K562 (cell line): ENCODE data around the gene RUNDC3A. TPM values are rescaled to one million over a fixed set of nuclear protein-coding genes. Genes with fewer than 3 reads are reported as not detected.

Source experiments
- ATAC-seq: fragments of 200-7000 bp; cut with Tn5 transposase; 3 replicates; pipeline ENCODE4 v1.9.1; 2020; ENCODE audit warnings: moderate library complexity
- BruUV-seq: library from RNA; stranded (reverse); fragments of 400-500 nt; replicated peaks from 2 replicates; lab custom pipeline; 2021; lab: Mats Ljungman, UMichigan
- CTCF ChIA-PET: fragments of 300-600 bp; formaldehyde crosslinking; extraction: SDS; loops from one replicate; lab custom pipeline; 2021; ENCODE audit warnings: low intra/inter-chr PET ratio; lab: Yijun Ruan, JAX
- POLR2A ChIA-PET: fragments of 300-600, 350-650 bp; sonication (Branson Sonifier 250); formaldehyde crosslinking; extraction: SDS; loops from one replicate; lab custom pipeline; 2021; ENCODE audit warnings: antibody characterized with exemption, inconsistent platforms; lab: Yijun Ruan, JAX
- DNase-seq, 4 experiments: peaks; one replicate each; pipeline versions ENCODE4 v3.0.0 to v3.0.0-alpha.2; 2011 to 2018; ENCODE audit warnings: low spot score in 3 of 4, mixed read lengths in 3 of 4; ENCODE audit errors: extremely low read depth in 1 of 4
- FAIRE-seq: peaks from 2 replicates; lab custom pipeline; 2011; peaks lifted over from hg19 to GRCh38; lab: Jason Lieb, UNC
- H2AFZ ChIP-seq: 2 replicates; pipeline ENCODE4 v1.6.0; 2011; ENCODE audit warnings: low read depth, low read length, control low read depth, inconsistent platforms
- H3K27ac ChIP-seq: fragments of 200-600 bp; 3 replicates; pipeline ENCODE4 v1.8.0; 2011; ENCODE audit warnings: low read depth, mild to moderate bottlenecking, control low read depth, inconsistent platforms, low read length, moderate library complexity, mixed read lengths; ENCODE audit errors: extremely low read depth
- H3K27me3 ChIP-seq, 2 experiments: fragments of 300-600 bp in 1 of 2; 2 replicates in 1 of 2; 3 replicates in 1 of 2; pipeline versions ENCODE4 v1.6.0 to v1.8.0; 2011; ENCODE audit warnings: inconsistent platforms in 2 of 2, low read length in 2 of 2, mild to moderate bottlenecking in 1 of 2, mixed read lengths in 1 of 2, moderate library complexity in 1 of 2; ENCODE audit not compliant: control insufficient read depth in 2 of 2, insufficient read depth in 2 of 2
- H3K36me3 ChIP-seq: fragments of 300-600 bp; 3 replicates; pipeline ENCODE4 v1.8.0; 2011; ENCODE audit warnings: mild to moderate bottlenecking, low read length, inconsistent platforms; ENCODE audit not compliant: control insufficient read depth, insufficient read depth
- H3K4me1 ChIP-seq, 2 experiments: fragments of 200-600 bp in 1 of 2; replicated peaks in 1 of 2; 2 replicates in 1 of 2; 3 replicates in 1 of 2; pipeline versions ENCODE4 v1.5.1 to v1.8.0; 2011; ENCODE audit warnings: inconsistent platforms in 2 of 2, low read length in 2 of 2, mild to moderate bottlenecking in 1 of 2, mixed read lengths in 1 of 2, moderate library complexity in 1 of 2; ENCODE audit not compliant: control insufficient read depth in 2 of 2, insufficient read depth in 2 of 2
- H3K4me2 ChIP-seq: 2 replicates; pipeline ENCODE4 v1.6.1; 2011; ENCODE audit warnings: low read length, control low read depth, inconsistent platforms, mixed read lengths; ENCODE audit not compliant: insufficient read depth
- H3K4me3 ChIP-seq: fragments of 200-600 bp; sonication (generic), shearing (Covaris generic); 2 replicates; pipeline ENCODE4 v1.5.1; 2016; ENCODE audit warnings: control low read depth, inconsistent platforms
- H3K79me2 ChIP-seq: fragments of 200-600 bp; 3 replicates; pipeline ENCODE4 v1.8.0; 2011; ENCODE audit warnings: low read length, inconsistent platforms; ENCODE audit not compliant: control insufficient read depth, insufficient read depth
- H3K9ac ChIP-seq, 2 experiments: 2 replicates each; pipeline versions ENCODE4 v1.6.0 to v1.6.1; 2011; ENCODE audit warnings: low read depth in 2 of 2, low read length in 2 of 2, control low read depth in 1 of 2, inconsistent platforms in 1 of 2, mild to moderate bottlenecking in 1 of 2, mixed read lengths in 1 of 2; ENCODE audit not compliant: insufficient read depth in 1 of 2
- H3K9me1 ChIP-seq: one replicate; pipeline ENCODE4 v1.6.0; 2011; ENCODE audit warnings: inconsistent platforms, mild to moderate bottlenecking, low read length, moderate library complexity; ENCODE audit not compliant: control insufficient read depth, insufficient read depth
- H3K9me3 ChIP-seq: replicated peaks from 2 replicates; pipeline ENCODE4 v1.5.1; 2011; ENCODE audit warnings: low read depth, low read length, inconsistent platforms; ENCODE audit not compliant: control insufficient read depth, insufficient read depth
- H4K20me1 ChIP-seq: replicated peaks from 2 replicates; pipeline ENCODE4 v1.6.1; 2011; ENCODE audit warnings: low read length, inconsistent platforms, mixed read lengths; ENCODE audit not compliant: control insufficient read depth, insufficient read depth
- CBX3 ChIP-seq, 2 experiments: IDR thresholded peaks; 1 replicate in 1 of 2; 2 replicates in 1 of 2; pipeline ENCODE4 v1.6.1; 2012; ENCODE audit warnings: inconsistent platforms in 2 of 2, low read length in 2 of 2, borderline replicate concordance in 1 of 2, control low read depth in 1 of 2
- HDGF ChIP-seq: fragments of 450-650 bp; IDR thresholded peaks from 2 replicates; pipeline ENCODE4 v1.6.1; 2016
- NFRKB ChIP-seq: fragments of 450-650 bp; IDR thresholded peaks from 2 replicates; pipeline ENCODE4 v1.6.1; 2016; ENCODE audit warnings: low read depth
- ZNF24 ChIP-seq: fragments of 450-650 bp; IDR thresholded peaks from 2 replicates; pipeline ENCODE4 v1.6.1; 2016
- WGBS: fragments of 100-300 bp; shearing (Covaris generic); methylation state at CpG from one replicate; pipeline ENCODE4 v1.1.6; 2016; ENCODE audit warnings: low coverage, mixed read lengths; ENCODE audit not compliant: insufficient coverage; ENCODE audit errors: missing lambda C conversion rate; 5-methylcytosine and 5-hydroxymethylcytosine counted together
- in situ Hi-C: fragments of 300-500 bp; cut with MboI; formaldehyde crosslinking; loops from 4 replicates; pipeline ENCODE4 v1.15.0; 2018; ENCODE audit warnings: inconsistent platforms, mixed read lengths
- intact Hi-C: fragments of 100-400 bp; cut with micrococcal nuclease; formaldehyde crosslinking; loops from 2 replicates; pipeline ENCODE4 v1.14.2; 2022
- polyA plus RNA-seq, 8 experiments: library from polyadenylated mRNA; depleted of rRNA in 4 of 8; stranded (reverse) in 5 of 8; unstranded in 3 of 8; fragments of >200 nt; fragmentation: Nextera tagmentation in 2 of 8; fragmentation: Illumina TruSeq in 1 of 8; extraction: Ambion mirVana in 2 of 8; extraction: Trizol in 1 of 8; gene quantifications; 2 replicates each; pipeline versions ENCODE4 v1.2.1 to v1.2.3, GENCODE V29; 2011 to 2014; ENCODE audit warnings: inconsistent platforms in 1 of 8, missing spikeins in 1 of 8
- total RNA-seq, 7 experiments: library from RNA; depleted of rRNA in 6 of 7; stranded (reverse); fragments of >200 nt in 6 of 7; fragmentation: Illumina TruSeq in 2 of 7; extraction: Trizol in 2 of 7; gene quantifications; 2 replicates each; pipeline versions ENCODE4 v1.2.1 to v1.2.3, GENCODE V29; 2011 to 2021; ENCODE audit warnings: low replicate concordance in 1 of 7
- TF ChIP-seq, protein P1 (sequence below), 2 experiments: fragments of 450-650 bp in 1 of 2; sonication (generic) in 1 of 2; formaldehyde crosslinking in 1 of 2; IDR thresholded peaks; 2 replicates each; pipeline versions ENCODE4 v1.7.1 to v1.9.0; 2016 to 2022; ENCODE audit warnings: inconsistent platforms in 1 of 2, mild to moderate bottlenecking in 1 of 2, missing genetic modification reagents in 1 of 2

RUNDC3A gene
- total and polyA plus RNA-seq, 9 of the 15 experiments (the other 6 are each of a cell fraction or from before 2014, with no cell fraction given): not detected

DNA sequence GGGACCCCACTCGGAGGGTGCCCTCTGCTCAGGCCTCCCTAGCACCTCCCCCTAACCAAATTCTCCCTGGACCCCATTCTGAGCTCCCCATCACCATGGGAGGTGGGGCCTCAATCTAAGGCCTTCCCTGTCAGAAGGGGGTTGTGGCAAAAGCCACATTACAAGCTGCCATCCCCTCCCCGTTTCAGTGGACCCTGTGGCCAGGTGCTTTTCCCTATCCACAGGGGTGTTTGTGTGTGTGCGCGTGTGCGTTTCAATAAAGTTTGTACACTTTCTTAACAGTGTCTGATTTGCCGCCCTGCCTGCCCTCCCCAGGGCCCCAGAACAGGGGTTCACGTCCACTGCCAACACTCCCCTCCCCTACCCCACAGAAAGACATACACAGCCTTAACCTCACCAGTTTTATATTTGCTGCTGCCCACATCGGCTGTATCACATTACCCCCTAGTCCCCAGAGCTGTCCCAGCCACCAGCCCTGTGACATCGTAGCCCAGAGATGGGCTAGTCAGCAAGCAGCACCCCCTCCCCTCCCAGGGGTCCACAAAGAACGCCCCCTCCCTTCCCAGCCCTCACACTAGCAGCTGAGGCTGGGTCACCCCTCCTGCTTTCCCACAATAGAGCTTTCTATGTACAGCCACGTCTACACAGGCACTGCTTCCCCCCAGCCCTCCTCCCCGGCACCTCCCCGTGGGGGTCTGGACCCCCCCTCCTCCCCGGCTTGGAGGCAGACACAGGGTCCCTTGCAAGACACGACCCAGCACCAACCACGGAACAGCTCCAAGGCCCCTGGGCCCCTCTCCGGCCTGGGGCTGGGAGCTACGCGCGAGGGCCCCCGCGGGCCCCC lies 44.6 kb downstream of the RUNDC3A start:
- Histone ChIP-seq H3K9me3 (no peaks in the 10 kb centered on the region), H3K9ac (no peak overlapping the region), H4K20me1 (no peaks in the 10 kb centered on the region), H3K36me3 (peaks cover 5% of the 10 kb centered on the region; the same call in 1 of the 3 replicates), H3K9me1 (no peaks in the 10 kb centered on the region), H2AFZ (no peak overlapping the region), H3K4me2 (no peak overlapping the region), H3K79me2 (no peaks in the 10 kb centered on the region), H3K27ac (no peak overlapping the region), H3K27me3 (no peaks in the 10 kb centered on the region), H3K4me1 (peaks cover 0 to 45% of the 10 kb centered on the region in 2 experiments; a peak in 2 of 5 replicates), H3K4me3 (no peak overlapping the region)
- FAIRE-seq: no peak
- 85% methylated on average over 15 of the region's 22 CpGs for WGBS
- DNase-seq: peak in 2 of 4 experiments; percentile 19 to 23
- no peak for TF ChIP-seq HDGF
- no peak for TF ChIP-seq ZNF24
- TF ChIP-seq CBX3 (IDR thresholded peaks at IDR 0.05; ENCODE audit: borderline replicate concordance in 1 of 2, low read length in 2 of 2): no peak
- TF ChIP-seq, protein P1, sequence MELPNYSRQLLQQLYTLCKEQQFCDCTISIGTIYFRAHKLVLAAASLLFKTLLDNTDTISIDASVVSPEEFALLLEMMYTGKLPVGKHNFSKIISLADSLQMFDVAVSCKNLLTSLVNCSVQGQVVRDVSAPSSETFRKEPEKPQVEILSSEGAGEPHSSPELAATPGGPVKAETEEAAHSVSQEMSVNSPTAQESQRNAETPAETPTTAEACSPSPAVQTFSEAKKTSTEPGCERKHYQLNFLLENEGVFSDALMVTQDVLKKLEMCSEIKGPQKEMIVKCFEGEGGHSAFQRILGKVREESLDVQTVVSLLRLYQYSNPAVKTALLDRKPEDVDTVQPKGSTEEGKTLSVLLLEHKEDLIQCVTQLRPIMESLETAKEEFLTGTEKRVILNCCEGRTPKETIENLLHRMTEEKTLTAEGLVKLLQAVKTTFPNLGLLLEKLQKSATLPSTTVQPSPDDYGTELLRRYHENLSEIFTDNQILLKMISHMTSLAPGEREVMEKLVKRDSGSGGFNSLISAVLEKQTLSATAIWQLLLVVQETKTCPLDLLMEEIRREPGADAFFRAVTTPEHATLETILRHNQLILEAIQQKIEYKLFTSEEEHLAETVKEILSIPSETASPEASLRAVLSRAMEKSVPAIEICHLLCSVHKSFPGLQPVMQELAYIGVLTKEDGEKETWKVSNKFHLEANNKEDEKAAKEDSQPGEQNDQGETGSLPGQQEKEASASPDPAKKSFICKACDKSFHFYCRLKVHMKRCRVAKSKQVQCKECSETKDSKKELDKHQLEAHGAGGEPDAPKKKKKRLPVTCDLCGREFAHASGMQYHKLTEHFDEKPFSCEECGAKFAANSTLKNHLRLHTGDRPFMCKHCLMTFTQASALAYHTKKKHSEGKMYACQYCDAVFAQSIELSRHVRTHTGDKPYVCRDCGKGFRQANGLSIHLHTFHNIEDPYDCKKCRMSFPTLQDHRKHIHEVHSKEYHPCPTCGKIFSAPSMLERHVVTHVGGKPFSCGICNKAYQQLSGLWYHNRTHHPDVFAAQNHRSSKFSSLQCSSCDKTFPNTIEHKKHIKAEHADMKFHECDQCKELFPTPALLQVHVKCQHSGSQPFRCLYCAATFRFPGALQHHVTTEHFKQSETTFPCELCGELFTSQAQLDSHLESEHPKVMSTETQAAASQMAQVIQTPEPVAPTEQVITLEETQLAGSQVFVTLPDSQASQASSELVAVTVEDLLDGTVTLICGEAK (IDR thresholded peaks at IDR 0.05): peak; percentile 75
- TF ChIP-seq, protein P1 (CRISPR knock-in tag; IDR thresholded peaks at IDR 0.05): peak; percentile 59
- TF ChIP-seq NFRKB: no peak
- no peak for ATAC-seq
- ChIA-PET CTCF (no interaction called here), POLR2A (interaction anchor here (2.4 kb wide), 1 partner anchor 8 kb away, joined by 15 read pairs; no protein-coding TSS in a partner anchor)
- intact Hi-C loops: no loop called here
- in situ Hi-C loops: no loop called here
- BruUV-seq: no TSS peak
